CD4-positive, alpha-beta T cell treated with Interleukin-10 for 1 hour (primary cell): ENCODE results near the gene LAMC3.

Source experiments
- DNase-seq: peaks from one replicate; pipeline ENCODE4 v3.0.0-alpha.2; 2020

Gene LAMC3

GRCh38 chr9:131126059-131126426, 117.1 kb downstream of the LAMC3 start:
- DNase-seq, result no peak

- DNase-seq, result no peak
Measured at GRCh38 chr9:131129183-131129582, 120.2 kb downstream of the LAMC3 start.

GRCh38 chr9:131138676-131139075, 129.7 kb downstream of the LAMC3 start:
- DNase-seq, result no peak

GRCh38 chr9:131140112-131140511, 131.1 kb downstream of the LAMC3 start:
- DNase-seq, result no peak

- no peak for DNase-seq
Measured at GRCh38 chr9:131140550-131140949, 131.6 kb downstream of the LAMC3 start.

GRCh38 chr9:131142160-131142559, 133.2 kb downstream of the LAMC3 start:
- DNase-seq, result no peak
